NCI-H226 (cell line): ENCODE data around the gene TTC16.

ENCODE experiments used
- DNase-seq: peaks from one replicate; pipeline ENCODE4 v3.0.0-alpha.2; 2015

Gene TTC16

DNA sequence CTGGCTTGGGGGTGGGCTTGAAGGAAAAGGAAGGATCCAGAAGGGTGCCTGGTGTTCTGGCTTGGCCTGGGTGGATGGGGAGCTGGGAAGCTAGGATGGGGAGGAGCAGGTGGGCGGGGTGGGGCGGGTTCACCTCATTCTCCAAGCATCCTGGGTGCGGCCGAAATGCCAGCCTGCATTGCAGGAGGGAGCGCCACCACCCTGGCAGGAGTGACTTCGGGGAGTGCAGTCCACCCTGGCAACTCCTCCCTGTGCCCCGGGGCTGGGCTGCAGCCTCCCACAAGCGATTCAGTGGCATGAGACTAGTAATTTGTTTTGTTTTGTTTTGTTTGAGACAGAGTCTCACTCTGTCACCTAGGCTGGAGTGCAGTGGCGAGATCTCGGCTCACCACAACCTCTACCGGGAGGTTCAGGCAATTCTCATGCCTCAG is 5.5 kb downstream of the TTC16 start:
- DNase-seq = peak; percentile 73

DNA sequence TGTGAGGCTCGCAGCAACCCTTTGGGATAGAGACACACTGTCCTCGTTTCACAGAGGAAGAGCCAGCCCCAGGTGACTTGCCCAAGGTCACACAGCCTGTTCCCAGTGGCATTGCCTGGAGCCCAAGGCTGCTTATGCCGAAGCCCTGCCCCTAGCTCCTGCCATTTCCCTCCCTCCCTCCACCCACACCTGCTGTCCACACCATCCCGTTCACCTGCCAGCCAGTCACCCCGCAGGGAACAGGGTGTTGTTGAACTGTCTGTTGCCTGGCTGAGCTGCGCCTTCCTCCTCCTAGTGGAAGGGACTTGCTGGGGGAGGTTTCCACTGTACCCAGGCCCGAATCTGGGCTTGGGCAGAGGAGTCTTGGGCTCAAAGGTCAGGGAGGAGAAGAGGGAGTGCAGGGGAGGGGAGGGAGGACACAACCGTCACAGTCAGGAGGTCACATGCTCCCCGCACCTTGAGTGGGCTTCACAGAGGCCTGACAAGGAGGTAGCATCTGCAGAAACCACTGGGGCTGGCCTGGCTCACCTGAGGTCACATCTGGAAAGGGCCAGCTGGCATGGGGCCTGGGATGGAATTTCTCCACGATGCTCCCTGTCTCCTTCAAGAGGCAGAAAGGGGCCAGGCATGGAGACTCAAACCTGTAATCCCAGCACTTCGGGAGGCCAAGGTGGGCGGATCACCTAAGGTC is 6.3 kb downstream of the TTC16 start:
- no peak for DNase-seq

GRCh38 chr9:127723013-127723412 is 7.1 kb downstream of the TTC16 start:
- DNase-seq = no peak

- peak; percentile 88 for DNase-seq
Measured at GRCh38 chr9:127723444-127723843, 7.6 kb downstream of the TTC16 start.

DNA sequence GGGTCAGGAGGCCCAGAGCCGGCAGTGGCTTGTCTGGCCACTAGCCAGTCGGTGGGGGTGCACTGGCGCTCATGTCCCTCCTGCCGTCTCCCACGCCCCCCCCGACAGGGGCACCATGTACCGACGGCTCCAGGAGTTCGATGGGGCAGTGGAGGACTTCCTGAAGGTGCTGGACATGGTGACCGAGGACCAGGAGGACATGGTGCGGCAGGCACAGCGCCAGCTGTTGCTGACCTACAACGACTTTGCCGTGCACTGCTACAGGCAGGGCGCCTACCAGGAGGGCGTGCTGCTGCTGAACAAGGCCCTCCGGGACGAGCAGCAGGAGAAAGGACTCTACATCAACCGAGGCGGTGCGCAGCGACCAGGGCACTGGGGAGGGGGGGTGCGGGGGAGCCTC is 8.1 kb downstream of the TTC16 start:
- no peak for DNase-seq

DNA sequence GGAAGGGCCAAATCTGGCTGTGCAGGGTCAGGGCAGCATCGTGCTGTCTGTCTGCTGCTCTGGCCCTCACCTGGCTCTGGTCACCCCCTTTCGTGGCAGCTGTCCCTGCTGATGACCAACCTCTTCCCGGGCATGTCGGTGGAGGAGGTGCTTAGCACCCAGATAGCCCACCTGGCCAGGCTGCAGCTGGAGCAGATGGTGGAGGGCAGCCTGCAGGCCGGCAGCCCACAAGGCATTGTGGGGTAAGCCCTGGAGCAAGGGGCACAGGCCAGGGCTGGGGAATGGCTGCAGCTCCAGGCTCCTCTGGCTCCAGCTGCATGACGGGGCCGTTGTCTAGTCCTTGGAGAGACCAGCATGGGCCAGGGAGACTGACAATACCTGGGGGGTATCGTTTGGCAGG is 11.0 kb downstream of the TTC16 start:
- DNase-seq = no peak

DNA sequence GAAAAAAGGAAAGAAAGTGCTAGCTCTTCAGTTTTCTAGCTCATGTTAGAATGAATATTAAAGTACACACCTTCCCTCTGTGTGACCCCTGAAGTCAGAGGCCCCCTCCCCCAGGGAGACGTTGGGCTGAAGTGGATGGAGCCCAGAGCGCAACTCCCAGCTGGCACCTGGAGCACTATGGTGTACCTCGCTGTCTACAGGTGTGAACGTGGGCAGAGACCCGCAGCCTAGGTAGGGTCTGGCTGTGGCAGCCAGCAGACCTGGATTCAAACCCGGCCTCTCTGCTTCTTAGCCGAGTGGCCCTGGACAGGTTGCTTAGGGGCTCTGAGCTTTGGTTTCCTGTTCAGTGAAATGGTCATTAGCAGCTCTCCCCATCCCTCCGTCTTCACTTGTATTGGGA is 12.9 kb downstream of the TTC16 start:
- no peak for DNase-seq

DNA sequence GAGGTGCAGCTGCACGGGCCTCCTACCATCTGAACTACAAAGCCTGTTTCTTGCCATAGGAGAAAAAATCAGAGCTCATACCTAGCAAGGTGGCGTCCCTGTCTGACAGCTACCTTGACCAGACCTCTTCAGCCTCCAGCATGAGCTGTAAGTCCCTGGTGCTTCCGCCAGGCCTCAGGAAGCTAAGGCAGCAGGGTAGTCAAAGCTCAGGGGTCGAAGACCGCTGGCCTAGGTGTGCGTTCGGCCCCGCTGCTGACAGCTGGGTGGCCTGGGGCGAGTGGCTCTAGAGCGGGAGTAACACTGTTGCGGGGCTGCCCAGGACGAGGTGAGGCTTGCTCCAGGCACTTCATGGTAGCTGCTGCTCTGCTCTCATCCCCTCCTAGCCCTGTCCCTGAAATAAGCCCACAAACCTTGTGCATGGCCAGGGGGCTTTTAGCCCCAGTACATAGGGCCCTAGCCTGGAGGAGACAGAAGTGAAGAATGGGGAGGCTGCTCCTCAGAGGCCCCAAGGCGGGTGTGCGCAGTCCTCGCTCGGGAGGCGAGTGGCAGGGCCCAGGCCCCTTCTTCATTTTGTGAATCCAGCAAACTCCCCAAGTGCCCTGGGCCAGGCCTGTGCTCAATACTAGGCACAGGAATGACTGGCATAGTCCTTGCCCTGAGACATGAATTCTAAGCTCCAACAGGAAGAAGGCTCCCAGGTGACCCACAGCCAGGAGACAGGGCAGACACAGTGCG is 13.8 kb downstream of the TTC16 start:
- no peak for DNase-seq

GRCh38 chr9:127730262-127730661 is 14.4 kb downstream of the TTC16 start:
- no peak for DNase-seq

- no peak for DNase-seq
Measured at GRCh38 chr9:127730799-127731410, 15.0 kb downstream of the TTC16 start.

DNA sequence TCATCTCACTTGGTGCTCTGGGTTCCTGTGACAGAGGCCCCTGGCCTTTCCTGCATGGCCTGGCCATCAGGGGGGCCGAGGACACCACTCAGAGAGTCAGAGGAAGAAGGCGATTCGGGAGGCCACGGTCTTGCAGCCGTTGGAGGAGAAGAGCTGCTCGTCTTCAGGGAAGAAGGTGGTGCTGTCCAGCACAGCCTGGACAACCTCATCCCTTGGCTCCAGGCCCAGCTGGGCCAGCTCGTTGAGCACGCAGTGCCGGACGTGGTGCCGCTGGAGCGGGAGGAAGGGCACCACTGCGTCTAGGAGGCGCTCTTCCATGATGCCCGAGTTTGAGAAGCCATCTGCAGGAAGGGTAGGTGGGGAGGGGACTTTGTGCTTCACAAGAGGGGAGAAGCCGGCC is 16.1 kb downstream of the TTC16 start:
- DNase-seq = no peak

DNA sequence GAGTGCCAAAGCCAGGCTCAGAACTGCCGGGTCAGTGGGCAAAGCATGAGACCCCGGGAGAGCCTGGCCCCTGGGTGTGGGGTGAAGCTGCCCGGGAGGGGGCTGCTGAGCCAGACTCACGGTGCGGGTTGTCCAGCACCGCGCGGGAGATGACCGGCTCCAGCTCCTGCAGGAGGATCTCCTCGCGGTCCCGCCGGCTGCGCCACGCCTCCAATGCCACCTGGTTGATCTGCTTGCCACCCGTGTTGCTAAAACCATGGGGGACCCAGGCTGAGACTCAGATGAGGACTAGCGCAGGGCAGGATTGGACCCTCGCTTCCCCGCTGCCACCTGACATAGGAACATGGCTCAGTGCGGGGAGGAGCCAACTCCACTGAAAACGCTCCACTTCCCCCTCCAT is 16.6 kb downstream of the TTC16 start:
- DNase-seq = no peak

DNA sequence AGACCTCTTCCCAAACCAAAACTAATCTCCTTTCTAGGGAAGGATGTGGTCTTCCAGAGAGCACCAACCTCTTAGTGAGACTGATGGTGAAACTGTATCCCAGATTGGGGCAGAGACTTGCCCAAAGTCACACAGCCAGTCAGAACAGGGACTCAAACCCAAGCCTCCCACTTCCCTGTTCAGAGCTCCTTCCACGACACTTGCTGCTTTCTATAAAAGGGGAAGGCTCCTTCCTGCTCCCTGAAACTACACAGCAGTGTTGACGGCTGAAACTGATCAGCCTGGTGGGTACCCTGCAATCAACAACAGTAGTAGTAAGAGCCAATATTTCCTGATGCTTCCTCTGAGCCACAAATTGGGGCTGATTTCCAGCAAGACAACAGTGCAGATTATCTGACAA is 17.7 kb downstream of the TTC16 start:
- no peak for DNase-seq

DNA sequence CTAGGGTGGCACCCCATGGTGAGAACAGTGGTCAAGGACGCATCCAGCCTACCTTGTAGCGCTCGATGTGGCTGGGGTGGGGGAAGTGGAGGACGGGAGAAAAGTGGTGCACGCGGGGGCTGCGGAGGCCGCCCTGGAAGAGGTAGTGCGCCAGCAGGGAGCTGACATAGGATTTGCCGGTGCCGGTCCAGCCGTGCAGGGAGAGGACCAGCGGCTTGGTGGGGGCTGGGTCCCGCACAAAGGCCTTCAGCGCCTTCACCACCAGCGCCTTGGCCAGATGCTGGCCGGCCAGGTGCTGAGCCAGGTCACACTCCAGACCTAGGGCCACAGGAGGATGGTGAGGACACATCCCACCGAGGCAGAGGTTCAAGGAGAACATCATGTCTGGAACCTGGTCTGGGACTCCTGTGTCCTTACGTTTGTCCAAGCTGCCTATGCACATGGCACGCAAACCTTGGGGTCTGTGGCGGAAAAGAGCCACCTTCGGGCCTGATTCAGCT is 18.4 kb downstream of the TTC16 start:
- DNase-seq = no peak

DNA sequence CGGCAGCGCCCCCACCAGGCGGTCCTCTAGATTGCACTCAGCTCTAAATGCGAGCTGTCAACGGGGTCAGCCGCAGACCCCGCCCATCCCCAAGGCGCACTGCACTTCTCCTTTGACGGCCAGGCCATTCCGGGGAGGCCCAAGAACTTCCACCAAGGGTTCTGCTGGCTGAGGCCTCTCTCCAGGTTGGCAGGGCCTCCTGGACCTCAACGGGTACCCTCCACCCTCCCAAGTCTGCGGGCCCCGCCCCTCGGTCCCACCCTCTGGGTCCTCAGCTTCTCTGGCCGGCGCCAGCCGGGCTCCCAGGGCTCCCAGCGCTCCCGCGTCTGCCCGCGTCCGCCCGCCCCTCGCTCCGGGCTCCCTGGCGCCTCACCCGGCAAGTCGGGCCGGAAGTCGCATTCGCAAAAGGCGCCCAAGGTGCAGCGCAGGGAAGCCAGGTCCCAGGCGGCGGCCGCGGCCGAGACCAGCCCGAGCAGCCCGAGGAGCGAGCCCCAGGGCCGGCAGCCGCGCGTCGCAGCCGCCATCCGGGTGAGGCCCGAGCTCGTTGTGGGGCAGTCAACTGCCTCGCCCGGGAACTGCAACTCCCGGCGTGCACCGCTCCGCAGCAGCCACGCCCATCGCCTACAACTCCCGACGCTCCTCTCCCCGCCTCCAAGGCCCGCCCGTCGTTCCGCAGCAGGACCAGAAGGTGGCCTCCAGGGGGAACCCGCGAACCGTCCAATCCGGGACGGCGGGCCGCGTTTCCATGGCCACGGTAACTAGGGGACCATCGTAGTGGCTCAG is 19.1 kb downstream of the TTC16 start, which contains the start of gene TOR2A:
Gene TOR2A (minus strand): TSS at position 548 of the 783 bp plus-strand sequence. CDS start 24 bp downstream, at position 524.
- DNase-seq = peak; percentile 89

GRCh38 chr9:127735530-127736185 is 19.8 kb downstream of the TTC16 start:
- DNase-seq = no peak

GRCh38 chr9:127738666-127739065 is 22.8 kb downstream of the TTC16 start:
- no peak for DNase-seq

DNA sequence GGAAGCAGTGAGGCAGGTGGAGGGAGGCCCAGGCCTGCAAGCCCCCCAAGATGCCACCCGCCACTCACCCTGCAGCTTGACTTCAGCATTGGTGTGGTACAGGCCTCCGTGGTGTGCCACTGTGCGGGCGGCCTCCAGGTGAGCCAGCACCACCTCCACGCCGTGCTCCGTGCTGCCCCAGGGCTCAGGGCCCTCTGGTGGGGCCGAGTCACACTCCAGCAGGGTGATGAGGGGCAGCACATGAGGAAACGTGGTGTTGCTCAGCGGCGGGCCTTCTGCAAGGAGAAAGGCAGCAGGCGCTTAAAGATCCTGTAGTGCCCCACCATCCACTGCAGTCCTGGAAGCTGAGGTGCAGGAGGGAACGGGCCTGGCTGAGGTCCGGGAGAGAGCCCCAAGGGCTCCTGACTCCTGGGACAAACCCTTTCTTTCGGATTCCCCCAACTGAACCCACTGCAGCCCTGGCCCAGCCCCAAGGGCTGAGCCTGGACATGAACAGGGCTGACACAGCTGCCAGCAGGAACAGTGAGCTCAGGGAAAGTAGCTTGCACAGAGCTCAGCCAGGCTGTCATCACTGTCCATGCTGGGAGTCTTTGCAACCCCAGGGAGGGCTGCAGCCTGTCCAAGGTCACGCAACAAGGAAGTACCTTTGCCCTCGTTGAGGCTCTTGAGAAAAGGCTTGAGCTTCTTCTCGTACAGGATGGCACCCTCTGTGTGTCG is 23.9 kb downstream of the TTC16 start:
- DNase-seq = no peak

DNA sequence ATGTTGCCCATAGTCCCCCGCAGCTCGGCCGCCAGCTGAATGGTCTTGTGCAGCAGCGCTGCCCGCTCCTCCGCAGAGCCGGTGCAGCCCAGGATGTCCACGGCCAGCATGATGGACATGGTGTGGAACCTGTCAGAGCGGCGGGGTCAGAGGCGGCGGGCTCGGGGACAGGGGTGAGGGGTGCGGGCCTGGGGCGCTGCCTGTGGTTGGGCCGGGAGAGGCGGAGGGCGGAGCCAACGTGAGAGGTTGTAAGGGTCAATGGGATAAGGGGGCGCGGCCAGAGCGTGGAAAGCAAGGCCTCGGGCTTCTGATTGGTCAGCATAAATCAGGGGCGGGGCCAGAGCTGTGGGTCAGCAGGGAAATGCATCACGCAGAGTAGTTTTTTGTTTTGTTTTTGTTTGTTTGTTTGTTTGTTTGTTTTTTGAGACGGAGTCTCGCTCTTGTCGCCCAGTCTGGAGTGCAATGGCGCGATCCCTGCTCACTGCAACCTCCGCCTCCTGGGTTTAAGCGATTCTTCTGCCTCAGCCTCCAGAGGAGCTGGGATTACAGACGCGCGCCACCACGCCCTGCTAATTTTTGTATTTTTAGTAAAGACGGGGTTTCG is 26.1 kb downstream of the TTC16 start:
- no peak for DNase-seq

- peak; percentile 95 for DNase-seq
Measured at GRCh38 chr9:127742435-127743088, 26.7 kb downstream of the TTC16 start.
